ENCODE measurements around the gene CTPS2. TPM values are rescaled to one million over a fixed set of nuclear protein-coding genes. Genes with fewer than 3 reads are reported as not detected.

The CTPS2 gene
- total and polyA plus RNA-seq, 10 donors = 5.3 to 11.7 (median 9.5) TPM

DNA sequence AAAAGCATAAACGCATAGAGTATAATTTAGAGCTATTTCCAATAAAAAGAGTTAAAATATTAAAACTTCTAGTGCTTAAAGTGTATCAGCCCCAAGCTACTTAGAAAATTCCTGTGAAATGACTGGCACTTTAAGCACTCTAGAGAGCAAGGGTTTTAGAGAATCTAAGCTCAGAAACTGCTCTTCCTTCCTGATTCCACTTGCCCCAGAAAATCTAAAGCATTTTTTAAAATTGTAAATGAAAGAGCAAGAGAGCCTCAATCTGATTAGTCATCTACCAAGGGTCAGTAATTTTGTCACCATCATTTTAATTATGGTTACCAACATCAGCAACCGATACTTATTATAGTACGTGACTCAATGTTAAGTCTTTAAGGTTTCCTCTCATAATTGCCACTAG is 25.0 kb downstream of the CTPS2 start:
- Histone ChIP-seq H3K27ac (no peak overlapping the region), H3K4me1 (no peaks in the 10 kb centered on the region), H3K4me3 (no peak overlapping the region), H3K27me3 (replicated peaks in 1 of 7) (no peaks in the 10 kb centered on the region), H3K9me3 (no peaks in the 10 kb centered on the region), H3K36me3 (peaks cover 0 to 67% (median 8%) of the 10 kb centered on the region in 6 donors)
- intact Hi-C loops (cut with DNase I; ENCODE audit: low total_unique reads) = no loop called here
- DNase-seq = no peak
- 90 to 97% (median 93%) methylated on average over 3 of the region's 3 CpGs for WGBS, 5 donors
- no peak for TF ChIP-seq POLR2AphosphoS5 (IDR thresholded peaks at IDR 0.05)

DNA sequence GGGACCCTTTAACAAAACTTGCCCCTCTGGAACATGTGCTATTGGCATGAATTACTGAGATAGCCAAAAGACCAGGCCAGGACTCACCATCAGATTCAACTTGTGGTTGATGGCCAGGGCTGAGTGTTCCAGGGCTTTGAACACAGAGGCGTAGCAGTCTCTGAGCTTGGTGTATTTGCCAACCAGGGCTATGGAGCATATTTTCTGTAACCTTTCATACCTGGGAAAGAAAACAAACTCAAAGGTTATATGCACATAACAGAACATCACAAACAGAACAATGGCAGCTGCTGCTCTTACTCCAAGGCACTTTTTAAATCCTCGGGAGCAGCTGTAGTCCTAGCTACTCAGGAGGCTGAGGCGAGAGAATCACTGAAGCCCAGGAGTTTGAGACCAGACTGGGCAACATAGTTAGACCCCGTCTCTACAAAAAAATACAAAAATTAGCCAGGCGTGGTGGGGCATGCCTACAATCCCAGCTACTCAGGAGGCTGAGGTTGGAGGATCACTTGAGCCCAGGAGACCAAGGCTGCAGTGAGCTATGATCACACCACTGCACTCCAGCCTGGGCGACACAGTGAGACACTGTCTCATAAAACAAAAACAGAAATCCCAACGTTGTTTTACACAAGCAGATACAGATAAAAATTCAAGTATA is 29.3 kb downstream of the CTPS2 start:
- Histone ChIP-seq H3K27ac (no peak overlapping the region), H3K36me3 (peaks cover 0 to 85% (median 17%) of the 10 kb centered on the region in 6 donors), H3K27me3 (replicated peaks in 1 of 7) (no peaks in the 10 kb centered on the region), H3K4me1 (no peaks in the 10 kb centered on the region), H3K9me3 (no peaks in the 10 kb centered on the region), H3K4me3 (no peak overlapping the region)
- WGBS, 5 donors = 85 to 96% (median 93%) methylated on average over 7 of the region's 7 CpGs
- intact Hi-C loops (cut with DNase I; ENCODE audit: low total_unique reads) = no loop called here
- no peak for DNase-seq
- TF ChIP-seq POLR2AphosphoS5 (IDR thresholded peaks at IDR 0.05) (no peak), POLR2A (IDR thresholded peaks at IDR 0.05) (no peak)
- TF ChIP-seq, protein P1, sequence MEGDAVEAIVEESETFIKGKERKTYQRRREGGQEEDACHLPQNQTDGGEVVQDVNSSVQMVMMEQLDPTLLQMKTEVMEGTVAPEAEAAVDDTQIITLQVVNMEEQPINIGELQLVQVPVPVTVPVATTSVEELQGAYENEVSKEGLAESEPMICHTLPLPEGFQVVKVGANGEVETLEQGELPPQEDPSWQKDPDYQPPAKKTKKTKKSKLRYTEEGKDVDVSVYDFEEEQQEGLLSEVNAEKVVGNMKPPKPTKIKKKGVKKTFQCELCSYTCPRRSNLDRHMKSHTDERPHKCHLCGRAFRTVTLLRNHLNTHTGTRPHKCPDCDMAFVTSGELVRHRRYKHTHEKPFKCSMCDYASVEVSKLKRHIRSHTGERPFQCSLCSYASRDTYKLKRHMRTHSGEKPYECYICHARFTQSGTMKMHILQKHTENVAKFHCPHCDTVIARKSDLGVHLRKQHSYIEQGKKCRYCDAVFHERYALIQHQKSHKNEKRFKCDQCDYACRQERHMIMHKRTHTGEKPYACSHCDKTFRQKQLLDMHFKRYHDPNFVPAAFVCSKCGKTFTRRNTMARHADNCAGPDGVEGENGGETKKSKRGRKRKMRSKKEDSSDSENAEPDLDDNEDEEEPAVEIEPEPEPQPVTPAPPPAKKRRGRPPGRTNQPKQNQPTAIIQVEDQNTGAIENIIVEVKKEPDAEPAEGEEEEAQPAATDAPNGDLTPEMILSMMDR (IDR thresholded peaks at IDR 0.05 in 8 of 11, conservative IDR thresholded peaks at IDR 0.05 in 3 of 11) = no peak

DNA sequence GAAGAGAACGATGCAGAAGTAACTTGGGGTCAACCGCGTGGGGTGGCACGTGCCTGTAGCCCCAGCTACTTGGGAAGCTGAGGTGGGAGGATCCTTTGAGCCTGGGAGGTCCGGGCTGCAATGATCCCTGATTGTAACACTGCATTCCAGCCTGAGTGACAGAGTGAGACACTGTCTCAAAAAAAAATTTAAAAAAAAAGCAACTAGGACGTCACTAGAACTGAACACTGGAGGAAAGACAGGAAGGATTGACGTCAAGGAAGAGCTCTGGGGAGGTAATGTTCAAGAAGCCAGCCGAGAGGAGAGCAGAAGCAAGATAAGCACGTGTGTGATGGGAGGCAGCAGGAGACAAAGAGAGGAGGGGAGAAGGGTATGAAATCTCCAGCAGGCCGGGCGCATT is 33.8 kb downstream of the CTPS2 start:
- no peak for DNase-seq
- Histone ChIP-seq H3K27ac (no peak overlapping the region), H3K4me1 (no peaks in the 10 kb centered on the region), H3K27me3 (replicated peaks in 1 of 7) (peaks cover 0 to 11% (median 0%) of the 10 kb centered on the region in 7 donors), H3K4me3 (no peak overlapping the region), H3K36me3 (peaks cover 0 to 75% (median 13%) of the 10 kb centered on the region in 6 donors), H3K9me3 (no peaks in the 10 kb centered on the region)
- TF ChIP-seq POLR2AphosphoS5 (IDR thresholded peaks at IDR 0.05) (no peak), POLR2A (IDR thresholded peaks at IDR 0.05) (no peak)
- TF ChIP-seq, protein P1 (IDR thresholded peaks at IDR 0.05 in 8 of 11, conservative IDR thresholded peaks at IDR 0.05 in 3 of 11) = no peak
- intact Hi-C loops (cut with DNase I; ENCODE audit: low total_unique reads) = no loop called here
- WGBS, 5 donors = 76 to 90% (median 88%) methylated on average over 11 of the region's 11 CpGs

DNA sequence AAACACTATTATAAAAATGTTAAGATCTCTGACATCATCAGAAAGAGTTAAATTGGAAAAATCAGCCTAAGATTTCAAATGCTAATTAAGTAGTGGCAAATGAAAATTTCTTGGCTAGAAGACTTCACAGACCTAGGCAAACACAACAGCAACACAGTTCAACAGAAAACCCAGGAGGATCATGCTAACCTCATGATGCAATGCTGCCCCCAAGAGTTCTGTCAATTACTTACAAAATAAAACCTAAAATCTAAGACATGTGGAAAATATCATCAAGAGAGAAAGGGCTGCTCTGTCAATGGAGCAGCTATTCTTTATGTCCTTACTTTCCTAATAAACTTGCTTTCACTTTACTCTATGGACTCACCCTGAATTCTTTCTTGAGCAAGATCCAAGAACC is 41.5 kb downstream of the CTPS2 start:
- no peaks in the 10 kb centered on the region for H3K9me3 ChIP-seq
- no peak overlapping the region for H3K4me3 ChIP-seq
- DNase-seq = no peak
- intact Hi-C loops (cut with DNase I; ENCODE audit: low total_unique reads) = no loop called here
- H3K4me1 ChIP-seq = no peaks in the 10 kb centered on the region
- peaks cover 0 to 44% (median 0%) of the 10 kb centered on the region in 6 donors for H3K36me3 ChIP-seq
- H3K27me3 ChIP-seq (replicated peaks in 1 of 7) = peaks cover 0 to 4% (median 0%) of the 10 kb centered on the region in 7 donors
- no peak overlapping the region for H3K27ac ChIP-seq
- TF ChIP-seq POLR2AphosphoS5 (IDR thresholded peaks at IDR 0.05) (no peak), POLR2A (IDR thresholded peaks at IDR 0.05) (no peak)
- TF ChIP-seq, protein P1 (IDR thresholded peaks at IDR 0.05 in 8 of 11, conservative IDR thresholded peaks at IDR 0.05 in 3 of 11) = peak in 1 of 11 experiments; percentile 25

Data from spleen (tissue), 11 donors.